ENCODE measurements around the gene NOM1. TPM values are rescaled to one million over a fixed set of nuclear protein-coding genes. Genes with fewer than 3 reads are reported as not detected.

The NOM1 gene
- total and polyA plus RNA-seq, 5 experiments from 2014 or later: 2.2 to 40.1 (median 7.2) TPM

- H3K27me3 Mint-ChIP-seq: no peaks in the 10 kb centered on the region
- no peak overlapping the region for H3K4me3 Mint-ChIP-seq
- H3K9me3 Mint-ChIP-seq: no peaks in the 10 kb centered on the region
- peaks cover 0 to 4% (median 0%) of the 10 kb centered on the region in 4 donors for H3K4me1 Mint-ChIP-seq
- no peak overlapping the region for H3K27ac Mint-ChIP-seq
- no peak for DNase-seq
- H3K36me3 Mint-ChIP-seq: peaks cover 0 to 90% (median 13%) of the 10 kb centered on the region in 3 donors
- ATAC-seq: no peak
- POLR2A ChIA-PET: no interaction called here
Measured at GRCh38 chr7:156966387-156966786, 16.9 kb downstream of the NOM1 start.

- DNase-seq (no peak), ATAC-seq (no peak)
- no peaks in the 10 kb centered on the region for H3K9me3 Mint-ChIP-seq
- H3K27ac Mint-ChIP-seq: no peak overlapping the region
- H3K27me3 Mint-ChIP-seq: no peaks in the 10 kb centered on the region
- H3K36me3 Mint-ChIP-seq: peaks cover 0 to 80% (median 11%) of the 10 kb centered on the region in 3 donors
- peaks cover 0 to 2% (median 0%) of the 10 kb centered on the region in 4 donors for H3K4me1 Mint-ChIP-seq
- H3K4me3 Mint-ChIP-seq: no peak overlapping the region
- POLR2A ChIA-PET: no interaction called here
Measured at GRCh38 chr7:156968183-156968582, 18.7 kb downstream of the NOM1 start.

GRCh38 chr7:156969972-156970420 is 20.5 kb downstream of the NOM1 start:
- H3K36me3 Mint-ChIP-seq: peaks cover 0 to 62% (median 6%) of the 10 kb centered on the region in 3 donors
- POLR2A ChIA-PET: interaction anchor here (0.7 kb wide), 1 partner anchor 20 kb away, joined by 3 read pairs; no protein-coding TSS in a partner anchor

GRCh38 chr7:156975620-156976019 is 26.1 kb downstream of the NOM1 start:
- H3K36me3 Mint-ChIP-seq: peaks cover 11 to 32% (median 25%) of the 10 kb centered on the region in 3 donors
- H3K4me1 Mint-ChIP-seq: peaks cover 0 to 1% (median 0%) of the 10 kb centered on the region in 4 donors
- DNase-seq: no peak
- H3K27me3 Mint-ChIP-seq: no peaks in the 10 kb centered on the region
- POLR2A ChIA-PET: no interaction called here
- no peak overlapping the region for H3K4me3 Mint-ChIP-seq
- no peak overlapping the region for H3K27ac Mint-ChIP-seq
- ATAC-seq: no peak
- H3K9me3 Mint-ChIP-seq: peaks cover 0 to 16% (median 11%) of the 10 kb centered on the region in 9 donors

More at GRCh38 chr7:156969972-156970420, 20.5 kb downstream of the NOM1 start:
- Mint-ChIP-seq H3K27me3 (no peaks in the 10 kb centered on the region), H3K27ac (no peak overlapping the region), H3K4me1 (peaks cover 0 to 2% (median 0%) of the 10 kb centered on the region in 4 donors), H3K9me3 (no peaks in the 10 kb centered on the region), H3K4me3 (no peak overlapping the region)
- ATAC-seq: no peak
- peak in 3 of 10 donors; percentile 15 to 19 (median 15) for DNase-seq

- H3K27ac Mint-ChIP-seq: no peak overlapping the region
- H3K36me3 Mint-ChIP-seq: peaks cover 11 to 29% (median 17%) of the 10 kb centered on the region in 3 donors
- no peaks in the 10 kb centered on the region for H3K27me3 Mint-ChIP-seq
- ATAC-seq: no peak
- H3K4me3 Mint-ChIP-seq: no peak overlapping the region
- DNase-seq: no peak
- POLR2A ChIA-PET: no interaction called here
- H3K4me1 Mint-ChIP-seq: peaks cover 0 to 1% (median 0%) of the 10 kb centered on the region in 4 donors
- peaks cover 0 to 19% (median 11%) of the 10 kb centered on the region in 9 donors for H3K9me3 Mint-ChIP-seq
Measured at GRCh38 chr7:156979007-156979606, 29.6 kb downstream of the NOM1 start.

- Mint-ChIP-seq H3K27me3 (no peaks in the 10 kb centered on the region), H3K36me3 (peaks cover 11 to 29% (median 17%) of the 10 kb centered on the region in 3 donors), H3K4me3 (no peak overlapping the region), H3K4me1 (peaks cover 0 to 1% (median 0%) of the 10 kb centered on the region in 4 donors), H3K27ac (no peak overlapping the region), H3K9me3 (peaks cover 0 to 19% (median 11%) of the 10 kb centered on the region in 9 donors)
- ATAC-seq (no peak), DNase-seq (no peak)
- POLR2A ChIA-PET: no interaction called here
Measured at GRCh38 chr7:156979711-156980110, 30.2 kb downstream of the NOM1 start.

GRCh38 chr7:156984174-156984891 is 34.8 kb downstream of the NOM1 start:
- ATAC-seq: no peak
- POLR2A ChIA-PET: no interaction called here

GRCh38 chr7:156985101-156985992 is 35.8 kb downstream of the NOM1 start:
- ATAC-seq: no peak
- Mint-ChIP-seq H3K27ac (no peak overlapping the region), H3K4me1 (no peaks in the 10 kb centered on the region), H3K27me3 (peaks cover 0 to 4% (median 0%) of the 10 kb centered on the region in 5 donors), H3K4me3 (no peak overlapping the region), H3K9me3 (peaks cover 0 to 2% (median 0%) of the 10 kb centered on the region in 9 donors), H3K36me3 (peaks cover 0 to 8% (median 2%) of the 10 kb centered on the region in 3 donors)
- no peak for DNase-seq
- POLR2A ChIA-PET: no interaction called here

More at GRCh38 chr7:156984174-156984891, 34.8 kb downstream of the NOM1 start:
- H3K36me3 Mint-ChIP-seq: peaks cover 6 to 13% (median 7%) of the 10 kb centered on the region in 3 donors
- DNase-seq: no peak
- no peak overlapping the region for H3K4me3 Mint-ChIP-seq
- peaks cover 0 to 8% (median 6%) of the 10 kb centered on the region in 9 donors for H3K9me3 Mint-ChIP-seq
- no peaks in the 10 kb centered on the region for H3K4me1 Mint-ChIP-seq
- H3K27ac Mint-ChIP-seq: no peak overlapping the region
- peaks cover 0 to 4% (median 0%) of the 10 kb centered on the region in 5 donors for H3K27me3 Mint-ChIP-seq

- Mint-ChIP-seq H3K27ac (no peak overlapping the region), H3K9me3 (peaks cover 0 to 2% (median 0%) of the 10 kb centered on the region in 9 donors), H3K4me1 (no peaks in the 10 kb centered on the region), H3K27me3 (peaks cover 0 to 4% (median 0%) of the 10 kb centered on the region in 5 donors), H3K4me3 (no peak overlapping the region), H3K36me3 (peaks cover 0 to 4% (median 2%) of the 10 kb centered on the region in 3 donors)
- POLR2A ChIA-PET: no interaction called here
- DNase-seq (no peak), ATAC-seq (no peak)
Measured at GRCh38 chr7:156986378-156986777, 36.9 kb downstream of the NOM1 start.

- Mint-ChIP-seq H3K9me3 (no peaks in the 10 kb centered on the region), H3K4me3 (no peak overlapping the region), H3K4me1 (no peaks in the 10 kb centered on the region), H3K36me3 (peaks cover 0 to 2% (median 0%) of the 10 kb centered on the region in 3 donors), H3K27me3 (peaks cover under 1 to 14% (median 6%) of the 10 kb centered on the region in 5 donors), H3K27ac (peak overlapping the region in 1 of 10 donors; percentile 16)
- POLR2A ChIA-PET: no interaction called here
- no peak for ATAC-seq
- no peak for DNase-seq
Measured at GRCh38 chr7:156988343-156989185, 39.1 kb downstream of the NOM1 start.

GRCh38 chr7:156989766-156990535 is 40.4 kb downstream of the NOM1 start:
- H3K4me3 Mint-ChIP-seq: no peak overlapping the region
- peaks cover 3 to 28% (median 12%) of the 10 kb centered on the region in 5 donors for H3K27me3 Mint-ChIP-seq
- ATAC-seq: no peak
- H3K4me1 Mint-ChIP-seq: no peaks in the 10 kb centered on the region
- POLR2A ChIA-PET: interaction anchor here (1.1 kb wide), 1 partner anchor 9 kb away, joined by 3 read pairs; no protein-coding TSS in a partner anchor
- no peaks in the 10 kb centered on the region for H3K9me3 Mint-ChIP-seq
- peak overlapping the region in 1 of 10 donors; percentile 40 for H3K27ac Mint-ChIP-seq
- DNase-seq: no peak
- H3K36me3 Mint-ChIP-seq: peaks cover 0 to 2% (median 0%) of the 10 kb centered on the region in 3 donors

All from naive thymus-derived CD8-positive, alpha-beta T cell (primary cell).